H54 (cell line): ENCODE data around the gene UBE2J1.
"Not testable (repeated sequence)": the region's sequence is repeated elsewhere in the genome, so short reads cannot be mapped to it uniquely, and the experiment has no call there.

ENCODE experiments used
- DNase-seq: peaks from one replicate; pipeline ENCODE4 v3.0.0; 2011; ENCODE audit warnings: low spot score, mixed read lengths; ENCODE audit not compliant: insufficient read length
- FAIRE-seq: peaks from 3 replicates; lab custom pipeline; 2011; peaks lifted over from hg19 to GRCh38; lab: Jason Lieb, UNC
- POLR2A ChIP-seq: IDR thresholded peaks from 2 replicates; pipeline ENCODE4 v1.6.1; 2011; ENCODE audit warnings: low read depth, mild to moderate bottlenecking, low read length

The UBE2J1 gene, protein sequence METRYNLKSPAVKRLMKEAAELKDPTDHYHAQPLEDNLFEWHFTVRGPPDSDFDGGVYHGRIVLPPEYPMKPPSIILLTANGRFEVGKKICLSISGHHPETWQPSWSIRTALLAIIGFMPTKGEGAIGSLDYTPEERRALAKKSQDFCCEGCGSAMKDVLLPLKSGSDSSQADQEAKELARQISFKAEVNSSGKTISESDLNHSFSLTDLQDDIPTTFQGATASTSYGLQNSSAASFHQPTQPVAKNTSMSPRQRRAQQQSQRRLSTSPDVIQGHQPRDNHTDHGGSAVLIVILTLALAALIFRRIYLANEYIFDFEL

DNA sequence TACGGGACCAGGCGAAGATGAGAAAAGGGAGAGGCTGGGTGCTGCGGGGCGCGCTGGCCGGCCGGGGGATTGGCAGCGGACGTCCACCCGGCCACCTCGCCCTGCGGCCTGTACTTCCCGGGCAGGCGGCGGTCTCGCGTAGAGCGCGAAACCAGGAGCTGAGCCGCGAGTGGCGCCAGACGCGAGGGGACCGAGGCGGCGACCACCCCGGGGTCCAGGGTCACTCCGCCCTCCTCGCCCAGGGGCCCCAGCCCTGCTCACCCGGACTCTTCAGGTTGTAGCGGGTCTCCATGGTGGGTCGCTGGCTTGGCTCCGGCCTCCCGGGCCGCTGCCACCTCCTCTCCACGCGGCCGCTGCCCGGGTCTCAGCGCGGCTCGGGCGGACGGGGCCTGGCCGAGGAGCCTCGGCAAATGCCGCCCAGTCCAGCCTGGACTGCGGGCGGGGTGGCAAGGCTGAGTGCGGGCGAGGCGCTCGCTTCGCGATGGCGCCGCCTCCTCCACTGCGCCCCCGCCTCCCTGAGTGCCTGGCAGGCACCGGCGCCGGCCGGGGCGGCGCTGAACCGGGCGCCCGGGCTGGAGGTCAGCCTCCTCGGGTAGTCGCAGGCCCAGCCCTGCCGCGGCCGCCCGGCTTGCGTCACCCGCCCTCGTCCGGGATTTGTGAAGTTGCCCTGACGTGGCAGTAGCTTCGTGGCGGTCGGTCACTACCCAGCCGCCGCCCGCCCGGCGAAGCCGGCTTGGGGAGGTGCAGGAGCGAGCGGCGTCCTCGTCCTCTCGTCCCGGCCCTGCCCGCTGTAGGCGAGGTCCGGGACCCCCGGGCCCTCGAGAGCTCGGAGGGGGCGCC, at the start of gene UBE2J1:
Gene UBE2J1, minus strand, starts transcription at position 445 of the 840 bp plus-strand sequence. Its CDS starts 153 bp downstream, at position 292.
- TF ChIP-seq POLR2A = peak; percentile 91
- FAIRE-seq = no peak
- DNase-seq = peak; percentile 79

DNA sequence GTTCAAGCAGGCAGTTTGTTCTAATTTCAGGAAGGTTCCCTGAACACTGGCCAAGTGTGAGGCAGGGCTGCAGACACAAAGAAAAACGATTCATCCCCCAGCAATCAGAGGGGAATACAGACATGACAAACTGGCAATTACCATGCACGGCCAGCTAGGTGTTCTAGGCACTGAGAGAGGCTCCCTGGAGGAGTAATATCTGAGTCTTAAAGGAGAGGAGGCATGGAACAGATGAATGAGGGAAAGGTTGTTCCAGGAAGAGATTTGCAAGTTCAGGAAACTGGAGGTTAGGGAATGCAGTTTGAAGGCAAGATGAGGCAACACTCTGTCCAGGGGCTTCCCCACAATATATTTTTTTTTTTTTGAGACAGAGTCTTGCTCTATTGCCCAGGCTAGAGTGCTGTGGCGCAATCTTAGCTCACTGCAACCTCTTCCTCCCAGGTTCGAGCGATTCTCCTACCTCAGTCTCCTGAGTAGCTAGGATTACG, 48.4 kb upstream of the UBE2J1 start:
- no peak for TF ChIP-seq POLR2A
- no peak for DNase-seq
- no peak for FAIRE-seq

- DNase-seq (no peak), FAIRE-seq (no peak)
- TF ChIP-seq POLR2A = no peak
Measured at GRCh38 chr6:89400050-89400449, 47.5 kb upstream of the UBE2J1 start.

DNA sequence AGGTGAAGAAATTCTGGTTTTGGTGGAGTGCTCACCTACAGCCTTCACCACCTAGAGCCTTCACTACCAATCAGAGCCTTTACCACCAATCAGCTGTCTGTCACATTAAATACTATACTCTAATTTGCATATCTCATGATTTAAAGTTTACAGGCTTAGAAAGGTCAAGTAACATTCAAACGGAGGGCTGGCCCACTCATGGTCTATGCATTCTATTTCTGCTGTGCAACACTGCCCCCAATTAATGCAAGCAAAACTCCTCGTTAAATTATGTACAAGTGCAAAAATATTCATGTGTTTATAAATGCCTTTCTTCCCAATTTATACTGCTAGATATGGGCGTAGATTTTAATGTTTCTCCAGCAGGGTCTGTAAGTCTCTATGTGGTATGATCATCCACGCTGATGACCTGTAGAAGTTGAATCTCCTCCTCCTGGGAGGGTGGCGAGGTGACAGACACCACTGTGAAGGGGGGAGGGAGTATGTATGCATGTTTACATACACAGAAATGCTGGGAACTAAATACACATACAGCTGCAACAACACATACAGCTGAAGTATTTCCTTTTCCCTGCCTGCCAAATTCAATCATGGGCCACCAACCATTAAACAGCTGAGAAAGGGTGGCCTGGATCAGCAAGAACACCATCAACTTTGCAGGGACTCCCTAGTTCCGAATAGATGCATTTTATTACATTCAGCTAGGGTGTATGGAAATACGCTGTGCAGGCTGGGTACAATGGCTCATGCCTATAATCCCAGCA, 46.4 kb upstream of the UBE2J1 start:
- DNase-seq = no peak
- TF ChIP-seq POLR2A = no peak
- FAIRE-seq = no peak

DNA sequence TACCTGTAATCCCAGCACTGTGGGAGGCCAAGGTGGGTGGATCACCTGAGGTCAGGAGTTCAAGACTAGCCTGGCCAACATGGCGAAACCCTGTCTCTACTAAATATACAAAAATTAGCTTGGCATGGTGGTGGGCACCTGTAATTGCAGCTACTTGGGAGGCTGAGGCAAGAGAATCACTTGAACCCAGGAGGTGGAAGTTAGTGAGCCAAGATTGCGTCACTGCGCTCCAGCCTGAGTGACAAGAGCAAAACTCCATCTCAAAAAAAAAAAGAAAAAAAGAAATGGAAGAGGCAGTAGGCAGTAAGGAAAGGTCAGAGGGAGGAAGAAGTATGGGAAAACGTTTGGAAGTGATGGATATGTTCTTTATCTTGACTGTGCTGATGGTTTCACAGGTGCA, 45.4 kb upstream of the UBE2J1 start:
- not testable (repeated sequence) for DNase-seq

GRCh38 chr6:89393659-89394058, 41.1 kb upstream of the UBE2J1 start:
- TF ChIP-seq POLR2A = no peak
- DNase-seq = no peak
- FAIRE-seq = peak; percentile 57

More for the DNA sequence above, 45.4 kb upstream of the UBE2J1 start:
- not testable (repeated sequence) for FAIRE-seq

DNA sequence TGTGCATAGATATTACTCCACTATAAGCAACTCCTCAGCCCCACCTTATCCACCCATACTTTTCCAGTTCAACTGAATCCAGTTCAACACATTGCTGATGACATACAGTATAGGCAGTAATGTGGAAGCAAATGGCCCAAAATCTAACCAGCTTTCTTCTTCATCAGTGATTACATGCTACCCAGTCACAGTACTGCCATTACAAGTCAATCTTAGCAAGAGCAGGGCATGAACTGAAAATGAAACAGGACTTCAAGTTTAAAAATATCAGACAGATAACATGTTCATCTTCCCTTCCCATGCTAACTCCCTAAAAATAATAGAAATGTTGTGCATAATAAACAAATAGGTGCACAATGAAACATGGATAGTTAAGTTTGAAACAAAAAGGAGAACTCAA, 40.3 kb upstream of the UBE2J1 start:
- no peak for TF ChIP-seq POLR2A
- no peak for FAIRE-seq
- no peak for DNase-seq

DNA sequence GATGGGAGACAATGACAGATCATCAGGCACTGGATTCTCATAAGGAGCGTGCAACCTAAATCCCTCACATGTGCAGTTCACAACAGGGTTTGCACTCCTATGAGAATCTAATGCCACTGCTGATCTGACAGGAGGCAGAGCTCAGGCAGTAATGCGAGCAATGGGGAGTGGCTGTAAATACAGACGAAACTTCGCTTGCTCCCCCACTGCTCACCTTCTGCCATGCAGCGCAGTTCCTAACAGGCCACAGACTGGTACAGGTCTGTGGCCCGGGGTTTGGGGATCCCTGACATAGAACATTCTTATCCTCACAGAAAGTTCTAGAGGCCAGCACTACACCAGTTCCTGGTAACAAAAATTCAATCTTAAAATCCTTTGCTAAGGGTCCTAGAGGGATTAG, 36.3 kb upstream of the UBE2J1 start:
- no peak for DNase-seq
- no peak for TF ChIP-seq POLR2A
- no peak for FAIRE-seq

DNA sequence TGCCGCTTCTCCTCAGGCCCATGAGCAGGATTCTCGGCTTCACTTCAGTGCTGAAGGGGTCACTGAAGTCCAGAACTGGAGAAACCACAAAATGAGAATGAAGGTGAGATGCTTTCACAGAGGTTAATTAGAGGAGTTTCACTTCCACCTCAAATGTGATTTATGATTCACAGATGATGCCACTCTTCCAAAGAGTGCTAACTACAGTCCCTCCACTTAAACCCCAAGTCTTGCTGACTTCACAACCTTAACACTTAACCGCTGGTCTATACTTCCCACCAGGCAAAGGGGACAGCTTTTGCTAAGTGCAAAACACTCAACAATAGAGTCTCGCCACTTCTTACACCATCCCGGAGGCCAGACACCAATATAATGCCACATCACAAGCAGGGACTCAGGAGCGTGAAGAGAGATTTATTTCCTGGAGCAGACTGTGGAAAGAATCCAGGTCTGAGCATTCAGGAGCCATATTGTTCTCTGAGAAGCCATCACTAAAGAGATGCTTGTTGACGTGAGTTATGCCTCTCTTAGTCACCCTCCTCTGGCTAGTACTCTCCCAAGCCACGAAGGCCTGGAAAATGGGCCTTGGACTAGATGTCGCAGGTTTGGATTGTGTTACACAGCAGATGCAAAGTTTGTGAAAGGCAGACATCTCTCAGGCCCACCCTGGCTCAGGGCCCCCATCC, 35.1 kb upstream of the UBE2J1 start:
- DNase-seq (no peak), FAIRE-seq (no peak)
- no peak for TF ChIP-seq POLR2A

DNA sequence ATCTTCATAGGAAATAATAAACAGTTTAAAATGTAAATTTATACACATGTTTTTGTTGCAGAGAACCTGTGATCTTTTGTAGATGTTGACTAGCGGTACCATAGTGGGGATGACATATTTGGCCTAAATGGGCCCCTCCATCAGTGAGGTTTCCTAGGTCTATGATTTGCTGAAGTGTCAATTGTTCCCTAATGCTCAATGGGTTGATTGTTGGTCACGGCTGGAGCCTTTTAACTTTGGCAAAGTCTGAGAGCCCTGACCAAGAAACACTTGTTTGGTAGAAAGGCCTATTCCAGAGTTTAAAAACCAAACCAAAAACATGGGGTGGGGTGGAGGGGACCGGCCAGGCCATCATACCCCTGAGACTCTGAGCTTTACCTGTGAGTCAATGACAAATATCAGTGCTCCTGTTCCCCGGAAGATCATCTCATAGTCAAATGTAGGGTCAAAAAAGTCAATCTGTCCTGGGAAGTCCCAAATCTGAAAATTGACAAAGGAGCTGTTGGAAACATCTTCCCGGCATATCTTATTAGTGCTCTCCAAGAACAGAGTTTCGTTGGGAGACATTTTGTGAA, 34.5 kb upstream of the UBE2J1 start:
- no peak for DNase-seq
- no peak for FAIRE-seq
- no peak for TF ChIP-seq POLR2A

DNA sequence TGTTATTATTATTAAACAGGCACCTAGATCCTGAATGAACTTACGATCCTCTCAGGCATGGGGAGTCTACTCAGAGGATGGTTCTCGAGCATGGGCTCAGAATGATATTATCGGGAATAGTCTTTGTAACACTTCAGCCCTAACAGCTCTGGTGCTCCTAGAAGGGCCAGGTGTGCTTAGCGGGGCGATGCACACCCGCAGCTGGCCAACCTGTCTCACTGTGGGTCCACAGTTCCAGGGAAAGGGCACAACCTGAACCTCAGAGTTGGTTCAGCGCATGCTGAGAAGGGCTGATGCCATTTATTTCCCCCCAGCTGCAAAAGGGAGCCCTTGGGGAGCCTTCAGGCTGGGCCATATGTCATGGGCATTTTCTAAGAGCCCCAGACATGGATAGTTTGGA, 33.3 kb upstream of the UBE2J1 start:
- DNase-seq (no peak), FAIRE-seq (no peak)
- TF ChIP-seq POLR2A = no peak

DNA sequence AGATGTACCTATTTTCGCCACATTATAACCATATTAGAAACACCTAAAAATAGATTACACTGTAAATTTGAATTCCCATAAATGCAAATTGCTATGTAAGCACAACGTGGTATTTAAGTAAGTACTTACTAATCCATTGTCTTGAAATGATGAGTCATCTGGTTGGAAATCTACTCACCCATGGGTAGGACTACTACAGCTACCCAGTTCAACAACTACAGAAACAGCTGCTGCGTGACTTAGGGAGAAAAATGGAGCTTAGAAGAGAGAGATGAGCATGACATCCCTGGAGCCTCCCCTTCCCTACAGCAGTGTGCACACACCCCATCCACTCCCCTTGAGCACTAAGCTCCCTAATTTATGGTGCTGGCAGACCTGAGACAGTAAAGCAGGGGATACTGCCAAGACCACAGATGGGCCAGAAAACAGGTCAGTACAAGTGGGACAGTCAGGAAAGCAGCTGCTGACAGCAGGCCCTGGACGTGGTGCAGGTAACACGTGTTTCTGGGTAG, 32.7 kb upstream of the UBE2J1 start:
- no peak for TF ChIP-seq POLR2A
- FAIRE-seq (peak; percentile 84), DNase-seq (no peak)

- TF ChIP-seq POLR2A = no peak
- FAIRE-seq = no peak
- DNase-seq = no peak
Measured at GRCh38 chr6:89381031-89381430, 28.5 kb upstream of the UBE2J1 start.

DNA sequence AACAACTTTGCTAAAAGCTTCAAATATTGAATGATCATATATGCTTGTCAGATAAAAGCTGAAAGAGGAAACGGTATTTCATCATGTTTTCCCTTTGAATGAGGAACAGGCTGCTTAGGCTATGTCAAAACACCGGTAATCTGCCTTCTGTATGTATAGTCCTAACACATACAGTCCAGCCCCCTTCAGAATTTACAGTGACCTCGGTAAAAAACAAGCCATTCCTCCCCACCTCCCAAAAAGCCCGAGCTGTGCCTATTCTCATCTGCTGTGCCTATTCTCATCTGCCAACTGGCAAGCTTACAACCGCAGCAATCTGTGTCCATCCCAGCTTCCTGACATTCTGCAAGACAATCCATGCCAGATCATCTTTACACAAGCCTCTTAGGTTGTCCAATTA, 26.8 kb upstream of the UBE2J1 start:
- no peak for DNase-seq
- TF ChIP-seq POLR2A = no peak
- FAIRE-seq = no peak
